Karpas-422 (cell line): ENCODE measurements around the gene ARHGAP44. TPM values are rescaled to one million over a fixed set of nuclear protein-coding genes. Genes with fewer than 3 reads are reported as not detected.
"Not testable (repeated sequence)": the region's sequence is repeated elsewhere in the genome, so short reads cannot be mapped to it uniquely, and the experiment has no call there.

Experiments used
- DNase-seq: peaks from one replicate; pipeline ENCODE4 v3.0.0-alpha.2; 2015
- H2AFZ ChIP-seq: fragments of 200-600 bp; sonication (generic); 2 replicates; pipeline ENCODE4 v1.6.1; 2014; ENCODE audit warnings: antibody characterized with exemption, low read length, mixed read lengths
- H3K27ac ChIP-seq: fragments of 200-600 bp; sonication (generic); 2 replicates; pipeline ENCODE4 v1.5.1; 2014; ENCODE audit warnings: mild to moderate bottlenecking, low read length, moderate library complexity
- H3K27me3 ChIP-seq: fragments of 200-600 bp; sonication (generic); 2 replicates; pipeline ENCODE4 v1.6.1; 2014; ENCODE audit warnings: low read length, mixed read lengths
- H3K36me3 ChIP-seq: fragments of 200-600 bp; sonication (generic); 2 replicates; pipeline ENCODE4 v1.6.1; 2014; ENCODE audit warnings: low read length, mixed read lengths; ENCODE audit not compliant: insufficient read depth
- H3K4me1 ChIP-seq: fragments of 200-600 bp; sonication (generic); 2 replicates; pipeline ENCODE4 v1.6.1; 2014; ENCODE audit warnings: mild to moderate bottlenecking, low read length, mixed read lengths
- H3K4me2 ChIP-seq: fragments of 200-600 bp; sonication (generic); 2 replicates; pipeline ENCODE4 v1.6.1; 2014; ENCODE audit warnings: low read length, low read depth, mild to moderate bottlenecking; ENCODE audit not compliant: poor library complexity, severe bottlenecking
- H3K4me3 ChIP-seq: fragments of 200-600 bp; sonication (generic); 2 replicates; pipeline ENCODE4 v1.5.1; 2014; ENCODE audit warnings: mild to moderate bottlenecking, antibody characterized with exemption, low read length, mixed read lengths
- H3K79me2 ChIP-seq: fragments of 200-600 bp; sonication (generic); 2 replicates; pipeline ENCODE4 v1.6.1; 2014; ENCODE audit warnings: mild to moderate bottlenecking, low read length, mixed read lengths
- H3K9ac ChIP-seq: fragments of 200-600 bp; sonication (generic); 2 replicates; pipeline ENCODE4 v1.6.0; 2014; ENCODE audit warnings: low read length
- H3K9me2 ChIP-seq: fragments of 200-600 bp; sonication (generic), shearing (Covaris generic); replicated peaks from 2 replicates; pipeline ENCODE4 v1.6.0; 2014; ENCODE audit warnings: mild to moderate bottlenecking, low read length, moderate library complexity; ENCODE audit not compliant: insufficient read depth
- H3K9me3 ChIP-seq: fragments of 300-700, 200-600 bp; sonication (generic); 2 replicates; pipeline ENCODE4 v1.6.1; 2014; ENCODE audit warnings: low read length, mixed read lengths
- H4K20me1 ChIP-seq: fragments of 200-600 bp; sonication (generic); 2 replicates; pipeline ENCODE4 v1.6.1; 2014; ENCODE audit warnings: mild to moderate bottlenecking, antibody characterized with exemption, low read length, low read depth; ENCODE audit not compliant: insufficient read depth
- total RNA-seq: library from RNA; depleted of rRNA; stranded (reverse); fragments of >200 nt; shearing (Covaris generic); gene quantifications from 2 replicates; pipeline ENCODE4 v1.2.3, GENCODE V29; 2014; ENCODE audit warnings: low replicate concordance

ARHGAP44 gene
- total RNA-seq, 1 experiment from 2014 or later, result 24.6 TPM

DNA sequence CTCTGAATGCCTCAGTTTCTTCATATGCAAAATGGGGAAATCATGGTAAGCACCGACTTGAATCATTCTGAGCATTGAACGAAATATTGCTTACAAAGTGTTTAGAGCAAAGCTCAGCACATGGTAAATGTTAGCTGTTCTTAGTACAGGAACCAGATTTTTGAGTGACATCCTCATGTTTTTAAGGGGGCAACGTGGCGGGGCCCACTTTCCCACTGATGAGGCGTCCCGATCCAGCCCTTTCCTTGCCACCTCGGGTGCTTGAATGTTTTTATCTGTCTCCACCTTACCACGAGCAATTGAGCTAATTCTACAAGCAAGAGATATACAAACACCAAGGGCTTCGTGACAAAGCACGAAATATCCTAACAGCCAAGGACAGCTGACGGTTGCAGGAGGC, 178.7 kb downstream of the ARHGAP44 start:
- Histone ChIP-seq H3K36me3 (0 out of 2 replicates have a peak, but pooled peaks cover 5% of the 10 kb centered on the region), H2AFZ (no peak overlapping the region), H3K4me3 (no peak overlapping the region), H3K4me2 (no peak overlapping the region), H3K27me3 (no peaks in the 10 kb centered on the region), H3K9ac (no peak overlapping the region), H4K20me1 (no peaks in the 10 kb centered on the region), H3K9me3 (no peaks in the 10 kb centered on the region), H3K9me2 (no peaks in the 10 kb centered on the region), H3K79me2 (no peaks in the 10 kb centered on the region), H3K4me1 (peaks cover 19% of the 10 kb centered on the region), H3K27ac (no peak overlapping the region)
- no peak for DNase-seq

GRCh38 chr17:12973496-12974004, 184.3 kb downstream of the ARHGAP44 start:
- H3K27ac ChIP-seq, result no peak overlapping the region
- no peaks in the 10 kb centered on the region for H3K9me3 ChIP-seq
- H3K79me2 ChIP-seq, result no peaks in the 10 kb centered on the region
- no peak overlapping the region for H3K4me2 ChIP-seq
- no peak overlapping the region for H2AFZ ChIP-seq
- H4K20me1 ChIP-seq, result no peaks in the 10 kb centered on the region
- H3K9me2 ChIP-seq, result no peaks in the 10 kb centered on the region
- no peak overlapping the region for H3K4me3 ChIP-seq
- no peaks in the 10 kb centered on the region for H3K36me3 ChIP-seq
- no peaks in the 10 kb centered on the region for H3K27me3 ChIP-seq
- no peak for DNase-seq
- H3K4me1 ChIP-seq, result peaks cover 9% of the 10 kb centered on the region
- H3K9ac ChIP-seq, result no peak overlapping the region

- Histone ChIP-seq H3K36me3 (no peaks in the 10 kb centered on the region), H3K4me3 (no peak overlapping the region), H3K27ac (no peak overlapping the region), H3K27me3 (no peaks in the 10 kb centered on the region), H2AFZ (no peak overlapping the region), H3K4me1 (peaks cover 9% of the 10 kb centered on the region), H4K20me1 (no peaks in the 10 kb centered on the region), H3K9me2 (no peaks in the 10 kb centered on the region), H3K4me2 (no peak overlapping the region), H3K9me3 (no peaks in the 10 kb centered on the region), H3K79me2 (no peaks in the 10 kb centered on the region), H3K9ac (no peak overlapping the region)
- DNase-seq, result no peak
These were observed 184.8 kb downstream of the ARHGAP44 start for GRCh38 chr17:12974005-12974531.

DNA sequence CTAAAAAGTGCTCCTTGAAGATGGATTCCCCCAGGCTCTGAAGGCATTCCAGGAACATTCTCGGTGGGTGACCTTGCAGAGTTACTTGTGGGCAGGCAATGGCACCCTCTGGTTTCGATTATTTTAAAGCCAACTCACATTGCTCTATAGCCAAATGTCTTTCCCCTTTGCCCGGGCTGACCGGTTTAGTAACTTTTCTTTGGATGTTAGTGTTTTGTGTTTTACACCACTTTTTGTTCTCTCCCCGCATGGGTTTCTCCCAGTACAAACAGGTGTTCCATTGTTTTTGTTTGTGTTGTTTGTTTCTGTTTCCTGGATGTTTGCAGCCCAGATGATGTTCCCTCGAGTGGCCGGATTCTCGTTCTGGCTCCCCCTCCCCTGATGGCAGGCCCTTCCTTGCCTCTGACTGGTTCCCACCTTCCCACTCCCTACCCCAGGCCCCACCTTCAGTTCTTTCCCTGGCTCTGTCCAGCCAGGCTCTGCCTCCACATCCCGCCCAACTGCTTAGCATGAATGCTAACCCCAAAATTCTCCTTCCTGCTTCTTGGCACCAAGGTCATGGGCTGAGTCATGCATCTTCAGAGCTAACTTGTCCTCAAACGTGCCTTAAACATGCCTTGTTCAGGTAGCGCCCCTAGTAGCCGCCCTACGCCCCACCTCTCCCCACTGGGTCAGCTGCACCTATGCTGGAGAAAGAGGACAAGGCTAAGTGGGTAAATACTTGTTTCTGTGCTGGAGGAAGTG, 187.9 kb downstream of the ARHGAP44 start:
- H2AFZ ChIP-seq, result no peak overlapping the region
- H3K4me1 ChIP-seq, result no peaks in the 10 kb centered on the region
- no peak overlapping the region for H3K4me2 ChIP-seq
- H3K79me2 ChIP-seq, result no peaks in the 10 kb centered on the region
- no peak for DNase-seq
- H3K4me3 ChIP-seq, result no peak overlapping the region
- H3K9me2 ChIP-seq, result no peaks in the 10 kb centered on the region
- H3K27me3 ChIP-seq, result no peaks in the 10 kb centered on the region
- no peaks in the 10 kb centered on the region for H4K20me1 ChIP-seq
- H3K9ac ChIP-seq, result no peak overlapping the region
- H3K36me3 ChIP-seq, result no peaks in the 10 kb centered on the region; the same call in 1 of the 2 replicates
- H3K27ac ChIP-seq, result no peak overlapping the region
- no peaks in the 10 kb centered on the region for H3K9me3 ChIP-seq

- not testable (repeated sequence) for H3K27ac ChIP-seq, H3K79me2 ChIP-seq, H4K20me1 ChIP-seq, H3K4me1 ChIP-seq, H2AFZ ChIP-seq, H3K27me3 ChIP-seq, H3K36me3 ChIP-seq, H3K9me3 ChIP-seq, H3K4me2 ChIP-seq, H3K9ac ChIP-seq, DNase-seq, H3K4me3 ChIP-seq, H3K9me2 ChIP-seq
These were observed 189.5 kb downstream of the ARHGAP44 start for GRCh38 chr17:12978787-12979186.

- no peaks in the 10 kb centered on the region; the same call in 1 of the 2 replicates for H3K36me3 ChIP-seq
These were observed 189.9 kb downstream of the ARHGAP44 start for GRCh38 chr17:12979246-12979645.

DNA sequence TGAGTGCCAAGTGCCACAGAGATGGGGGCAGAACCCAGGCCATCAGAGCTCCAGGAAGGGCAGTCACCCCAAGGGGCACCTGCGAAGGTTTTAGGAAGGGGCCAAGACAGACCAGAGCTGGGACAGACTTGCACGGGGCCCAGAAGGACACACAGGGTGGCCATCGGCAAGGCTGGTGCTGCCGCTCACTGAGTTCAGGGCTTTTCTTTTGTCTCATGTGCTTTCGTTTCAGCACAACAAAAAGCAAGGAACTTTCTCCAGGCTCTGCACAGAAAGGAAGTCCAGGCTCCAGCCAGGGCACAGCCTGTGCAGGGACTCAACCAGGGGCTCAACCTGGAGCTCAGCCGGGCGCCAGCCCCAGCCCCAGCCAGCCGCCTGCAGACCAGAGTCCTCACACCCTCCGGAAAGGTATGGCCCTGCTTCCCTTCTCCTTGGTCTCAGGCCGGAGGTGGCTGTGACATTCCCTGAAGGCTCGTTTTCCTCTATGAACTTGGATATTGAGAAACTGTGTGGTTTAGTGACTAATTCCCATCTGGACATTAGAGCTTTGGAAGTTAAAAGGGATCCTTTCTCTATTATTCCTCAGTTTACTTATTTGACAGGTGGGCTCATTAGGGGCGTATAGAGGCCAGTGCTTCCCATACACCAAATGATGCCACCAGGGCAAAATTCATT, 190.7 kb downstream of the ARHGAP44 start:
- H3K27me3 ChIP-seq, result no peaks in the 10 kb centered on the region
- H3K9me2 ChIP-seq, result no peaks in the 10 kb centered on the region
- H3K4me3 ChIP-seq, result no peak overlapping the region
- no peaks in the 10 kb centered on the region for H3K79me2 ChIP-seq
- no peak overlapping the region for H3K9ac ChIP-seq
- no peak overlapping the region for H3K4me2 ChIP-seq
- no peak for DNase-seq
- no peak overlapping the region for H2AFZ ChIP-seq
- no peaks in the 10 kb centered on the region for H4K20me1 ChIP-seq
- H3K9me3 ChIP-seq, result no peaks in the 10 kb centered on the region
- H3K27ac ChIP-seq, result no peak overlapping the region
- no peaks in the 10 kb centered on the region; the same call in 1 of the 2 replicates for H3K36me3 ChIP-seq
- H3K4me1 ChIP-seq, result peaks cover 12% of the 10 kb centered on the region

More at GRCh38 chr17:12979246-12979645, 189.9 kb downstream of the ARHGAP44 start:
- Histone ChIP-seq H3K79me2 (no peaks in the 10 kb centered on the region), H3K27me3 (no peaks in the 10 kb centered on the region), H4K20me1 (no peaks in the 10 kb centered on the region), H3K27ac (no peak overlapping the region), H3K9me2 (no peaks in the 10 kb centered on the region), H3K9ac (no peak overlapping the region), H3K4me1 (peaks cover 5% of the 10 kb centered on the region), H3K4me2 (no peak overlapping the region), H2AFZ (no peak overlapping the region), H3K9me3 (no peaks in the 10 kb centered on the region), H3K4me3 (no peak overlapping the region)
- DNase-seq, result no peak

DNA sequence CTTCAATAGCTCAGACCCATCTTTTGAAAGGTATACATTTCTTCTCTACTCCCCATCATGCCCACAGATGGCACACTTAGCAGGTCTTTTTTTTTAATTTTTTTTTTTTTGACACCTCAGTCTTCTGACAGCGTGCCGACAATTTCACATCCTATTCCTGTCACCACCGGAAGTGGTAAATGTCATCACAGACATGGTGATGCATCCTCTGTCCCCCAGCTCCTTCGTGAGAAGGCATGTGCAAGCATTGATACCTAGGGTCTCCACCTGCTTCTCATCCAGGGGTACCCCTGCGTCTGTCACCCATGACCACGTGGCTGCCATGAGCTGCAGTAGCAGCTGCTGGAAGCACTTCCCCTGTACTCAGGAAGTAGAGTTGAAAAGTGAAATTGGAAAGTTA, 192.9 kb downstream of the ARHGAP44 start:
- Histone ChIP-seq H3K79me2 (no peaks in the 10 kb centered on the region), H3K9ac (no peak overlapping the region), H3K27ac (no peak overlapping the region), H3K9me2 (no peaks in the 10 kb centered on the region), H3K27me3 (no peaks in the 10 kb centered on the region), H2AFZ (no peak overlapping the region), H3K9me3 (no peaks in the 10 kb centered on the region), H3K36me3 (no peaks in the 10 kb centered on the region; the same call in 1 of the 2 replicates), H3K4me2 (no peak overlapping the region), H3K4me1 (peaks cover 34% of the 10 kb centered on the region), H4K20me1 (no peaks in the 10 kb centered on the region), H3K4me3 (no peak overlapping the region)
- no peak for DNase-seq
